Pancreas (tissue), 10 donors: ENCODE data around the gene HID1. TPM values are rescaled to one million over a fixed set of nuclear protein-coding genes. Genes with fewer than 3 reads are reported as not detected.

ENCODE experiments used
- ATAC-seq, 4 donors: fragments of 200-7000 bp; cut with Tn5 transposase; one replicate each; pipeline versions ENCODE4 v1.8.0 to v1.9.1; 2020; ENCODE audit warnings: mild to moderate bottlenecking in 4 of 4, moderate library complexity in 4 of 4
- DNase-seq, 6 donors: peaks; one replicate each; pipeline ENCODE4 v3.0.0-alpha.2; 2020
- FAIRE-seq: peaks from 2 replicates; lab custom pipeline; 2012; peaks lifted over from hg19 to GRCh38; lab: Jason Lieb, UNC
- H3K27ac ChIP-seq, 4 donors: fragments of 200-600 bp; sonication (generic); 1 replicate in 3 of 4; 2 replicates in 1 of 4; pipeline versions ENCODE4 v1.5.0 to v1.8.0; 2020
- H3K27me3 ChIP-seq, 4 donors: fragments of 200-600 bp; one replicate each; pipeline ENCODE4 v1.8.0; 2021
- H3K36me3 ChIP-seq, 3 donors: fragments of 200-600 bp; sonication (generic) in 1 of 3; one replicate each; pipeline versions ENCODE4 v1.5.0 to v1.8.0; 2020 to 2021
- H3K4me1 ChIP-seq, 3 donors: fragments of 200-600 bp; one replicate each; pipeline ENCODE4 v1.8.0; 2021
- H3K4me3 ChIP-seq, 4 donors: fragments of 200-600 bp; sonication (generic) in 2 of 4; one replicate each; pipeline versions ENCODE4 v1.5.0 to v1.8.0; 2020 to 2021
- H3K9me3 ChIP-seq, 4 donors: fragments of 200-600 bp; one replicate each; pipeline ENCODE4 v1.8.0; 2021
- CTCF ChIP-seq, 4 donors: fragments of 200-600 bp; sonication (generic) in 3 of 4; IDR thresholded peaks; one replicate each; pipeline versions ENCODE4 v1.5.0 to v1.8.0; 2021; ENCODE audit warnings: antibody characterized with exemption in 4 of 4
- WGBS, 2 donors: extraction: QIAGEN DNeasy Blood & Tissue Kit; methylation state at CpG; one replicate each; pipeline ENCODE4 v1.1.7; 2013; 5-methylcytosine and 5-hydroxymethylcytosine counted together
- intact Hi-C, 3 donors: fragments of 100-400 bp; cut with DNase I; formaldehyde crosslinking; loops; one replicate each; pipeline versions ENCODE4 v1.11.1 to v1.14.2; 2022
- polyA plus RNA-seq, 2 donors: library from polyadenylated mRNA; stranded (reverse); fragments of 200-250 nt; gene quantifications; one replicate each; pipeline ENCODE4 v1.2.3, GENCODE V29; 2013
- total RNA-seq, 6 donors: library from RNA; stranded (reverse); fragmentation: NEBNext Ultra II Directional in 4 of 6; extraction: Animal tissue kit (Norgen Biotek cat#: 25700) in 4 of 6; gene quantifications; one replicate each; pipeline versions ENCODE4 v1.2.1 to v1.2.4, GENCODE V29; 2021 to 2023
- donor health status: healthy with polysubstance abuse.
- donor health status: DM: no; HTN: no; CAD: no; lungs with moderate emphysema.
- donor health status: DM: no; HTN: no; CAD: no.
- donor health status: control.
- donor health status: control.
- donor health status: Bipolar disorder and iron deficiency.
- donor health status: DM: yes; HTN: yes; CAD: no.
- donor health status: DM: no; HTN: no; CAD: no.
- donor health status: DM: no; HTN: no; CAD: no.
- donor health status: DM: yes; HTN: yes; CAD: no.

Gene HID1
- total and polyA plus RNA-seq, 8 donors = 76.7 to 262 (median 126) TPM

- H3K4me3 ChIP-seq = no peak overlapping the region
- WGBS, 2 donors = 72 to 78% methylated on average over 12 of the region's 12 CpGs
- DNase-seq = peak in 1 of 6 donors; percentile 66
- no peak for ATAC-seq
- no peaks in the 10 kb centered on the region for H3K9me3 ChIP-seq
- H3K36me3 ChIP-seq = peaks cover 2 to 33% (median 13%) of the 10 kb centered on the region in 3 donors
- intact Hi-C loops = loop anchor here in 1 of 3 donors (10.0 kb wide), 1 partner anchor 50 kb away; the partner anchor contains the start of gene MRPL58
- peaks cover 8 to 18% (median 12%) of the 10 kb centered on the region in 3 donors for H3K4me1 ChIP-seq
- no peaks in the 10 kb centered on the region for H3K27me3 ChIP-seq
- no peak for TF ChIP-seq CTCF (IDR thresholded peaks at IDR 0.05)
- FAIRE-seq = no peak
- H3K27ac ChIP-seq = no peak overlapping the region
Measured at GRCh38 chr17:74964246-74964761, 8.3 kb downstream of the HID1 start.

GRCh38 chr17:74963656-74964055 lies 8.9 kb downstream of the HID1 start:
- DNase-seq = peak in 1 of 6 donors; percentile 75
- Histone ChIP-seq H3K27me3 (no peaks in the 10 kb centered on the region), H3K9me3 (no peaks in the 10 kb centered on the region), H3K36me3 (peaks cover 2 to 33% (median 13%) of the 10 kb centered on the region in 3 donors), H3K27ac (no peak overlapping the region), H3K4me1 (peaks cover 1 to 12% (median 6%) of the 10 kb centered on the region in 3 donors), H3K4me3 (no peak overlapping the region)
- no peak for TF ChIP-seq CTCF (IDR thresholded peaks at IDR 0.05)
- FAIRE-seq = no peak
- ATAC-seq = no peak
- 75 to 84% methylated on average over 12 of the region's 12 CpGs for WGBS, 2 donors
- intact Hi-C loops = loop anchor here in 1 of 3 donors (10.0 kb wide), 1 partner anchor 51 kb away; the partner anchor contains the start of gene MRPL58

GRCh38 chr17:74962622-74963394 lies 9.8 kb downstream of the HID1 start:
- Histone ChIP-seq H3K4me1 (peaks cover 0 to 8% (median 0%) of the 10 kb centered on the region in 3 donors), H3K36me3 (peaks cover 2 to 33% (median 13%) of the 10 kb centered on the region in 3 donors), H3K27me3 (no peaks in the 10 kb centered on the region), H3K27ac (no peak overlapping the region), H3K4me3 (no peak overlapping the region), H3K9me3 (no peaks in the 10 kb centered on the region)
- ATAC-seq (no peak), FAIRE-seq (no peak), DNase-seq (peak in 3 of 6 donors; percentile 15 to 76 (median 46))
- intact Hi-C loops = loop anchor here in 1 of 3 donors (10.0 kb wide), 1 partner anchor 52 kb away; the partner anchor contains the start of gene MRPL58
- TF ChIP-seq CTCF (IDR thresholded peaks at IDR 0.05) = no peak
- 81 to 87% methylated on average over 16 to 18 of the region's 18 CpGs for WGBS, 2 donors

- no peak for FAIRE-seq
- TF ChIP-seq CTCF (IDR thresholded peaks at IDR 0.05) = peak; percentile 53 to 77 (median 70)
- intact Hi-C loops = loop anchor here in 1 of 3 donors (10.0 kb wide), 1 partner anchor 53 kb away; the partner anchor contains the start of gene MRPL58
Measured at GRCh38 chr17:74961657-74962350, 10.8 kb downstream of the HID1 start.

More at GRCh38 chr17:74961657-74962350, 10.8 kb downstream of the HID1 start:
- Histone ChIP-seq H3K4me3 (no peak overlapping the region), H3K27ac (no peak overlapping the region), H3K36me3 (peaks cover 2 to 33% (median 17%) of the 10 kb centered on the region in 3 donors), H3K9me3 (no peaks in the 10 kb centered on the region), H3K4me1 (peaks cover 0 to 8% (median 0%) of the 10 kb centered on the region in 3 donors), H3K27me3 (no peaks in the 10 kb centered on the region)
- 47% methylated on average over 23 of the region's 23 CpGs for WGBS, 2 donors
- DNase-seq = peak; percentile 79 to 93 (median 89)
- peak; percentile 74 to 90 (median 84) for ATAC-seq
